ENCODE data around the gene SP1.
"Not testable (repeated sequence)": the region's sequence is repeated elsewhere in the genome, so short reads cannot be mapped to it uniquely, and the experiment has no call there.

The SP1 gene

DNA sequence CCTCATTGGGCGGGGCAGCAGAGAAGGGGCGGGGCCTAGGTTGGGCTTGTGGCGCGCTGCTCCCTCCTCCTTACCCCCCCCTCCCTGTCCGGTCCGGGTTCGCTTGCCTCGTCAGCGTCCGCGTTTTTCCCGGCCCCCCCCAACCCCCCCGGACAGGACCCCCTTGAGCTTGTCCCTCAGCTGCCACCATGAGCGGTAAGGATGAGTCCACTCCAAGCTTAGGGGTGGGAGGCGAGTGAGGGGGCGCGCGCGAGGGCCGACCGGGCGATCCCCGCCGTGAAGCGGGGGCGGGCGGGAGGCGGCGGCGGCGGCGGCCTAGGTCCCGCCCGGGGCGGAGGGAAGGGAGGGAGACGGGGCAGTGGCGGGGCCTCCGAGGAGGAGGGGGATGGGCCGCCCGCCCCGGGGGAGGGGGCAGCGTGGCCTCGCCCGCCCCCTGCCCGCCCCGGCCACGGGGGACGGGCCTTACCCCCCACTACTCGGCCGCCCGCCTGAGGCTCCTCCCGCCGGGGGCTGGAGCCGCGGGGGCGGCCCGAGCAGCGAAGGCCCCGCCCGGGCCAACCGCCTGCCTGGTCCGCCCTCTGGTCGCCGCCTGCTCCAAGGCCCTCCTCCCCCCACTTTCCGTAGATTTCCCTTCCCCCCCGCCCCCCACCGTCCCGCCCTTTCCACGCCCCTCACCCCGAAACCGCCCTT lies at the start of gene SP1:
SP1 (plus strand) TSS at position 73 of the 690 bp plus-strand sequence; CDS start at position 189, 116 bp downstream.
- peak within 1 kb of the TSS; percentile 49 for H3K4me3 ChIP-seq (ENCODE audit: low read depth, low read length)
- in situ Hi-C loops (cut with HindIII; ENCODE audit: low sequenced_read_pairs), result no loop called here
- peak; percentile 82 for DNase-seq (ENCODE audit: low read depth)
- TF ChIP-seq, protein P1, sequence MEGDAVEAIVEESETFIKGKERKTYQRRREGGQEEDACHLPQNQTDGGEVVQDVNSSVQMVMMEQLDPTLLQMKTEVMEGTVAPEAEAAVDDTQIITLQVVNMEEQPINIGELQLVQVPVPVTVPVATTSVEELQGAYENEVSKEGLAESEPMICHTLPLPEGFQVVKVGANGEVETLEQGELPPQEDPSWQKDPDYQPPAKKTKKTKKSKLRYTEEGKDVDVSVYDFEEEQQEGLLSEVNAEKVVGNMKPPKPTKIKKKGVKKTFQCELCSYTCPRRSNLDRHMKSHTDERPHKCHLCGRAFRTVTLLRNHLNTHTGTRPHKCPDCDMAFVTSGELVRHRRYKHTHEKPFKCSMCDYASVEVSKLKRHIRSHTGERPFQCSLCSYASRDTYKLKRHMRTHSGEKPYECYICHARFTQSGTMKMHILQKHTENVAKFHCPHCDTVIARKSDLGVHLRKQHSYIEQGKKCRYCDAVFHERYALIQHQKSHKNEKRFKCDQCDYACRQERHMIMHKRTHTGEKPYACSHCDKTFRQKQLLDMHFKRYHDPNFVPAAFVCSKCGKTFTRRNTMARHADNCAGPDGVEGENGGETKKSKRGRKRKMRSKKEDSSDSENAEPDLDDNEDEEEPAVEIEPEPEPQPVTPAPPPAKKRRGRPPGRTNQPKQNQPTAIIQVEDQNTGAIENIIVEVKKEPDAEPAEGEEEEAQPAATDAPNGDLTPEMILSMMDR (IDR thresholded peaks at IDR 0.05; ENCODE audit: low read depth, low read length, missing control alignments), result no peak

DNA sequence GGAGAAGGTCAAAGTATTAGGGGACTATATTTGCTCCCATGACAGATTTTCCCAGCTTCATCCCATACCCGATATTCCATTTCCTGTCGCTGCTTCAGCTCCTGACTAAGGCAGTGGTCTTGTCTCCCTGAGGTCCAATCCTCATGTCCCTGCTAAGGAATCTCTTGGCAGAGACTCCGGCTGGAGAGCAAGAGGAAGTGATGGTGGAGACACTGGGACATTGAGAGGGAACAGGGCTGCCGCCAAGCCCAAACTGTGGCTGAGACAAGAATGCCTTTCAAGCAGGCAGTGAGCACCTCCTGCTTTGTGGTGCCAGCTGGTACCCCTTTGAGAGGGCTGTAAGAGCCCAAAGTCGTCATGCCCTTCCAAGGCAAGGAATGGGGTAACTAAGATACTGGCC lies 49.3 kb upstream of the SP1 start:
- DNase-seq (ENCODE audit: low read depth), result no peak
- H3K4me3 ChIP-seq (ENCODE audit: low read depth, low read length), result no peak overlapping the region
- TF ChIP-seq, protein P1 (IDR thresholded peaks at IDR 0.05; ENCODE audit: low read depth, low read length, missing control alignments), result no peak
- in situ Hi-C loops (cut with HindIII; ENCODE audit: low sequenced_read_pairs), result no loop called here

DNA sequence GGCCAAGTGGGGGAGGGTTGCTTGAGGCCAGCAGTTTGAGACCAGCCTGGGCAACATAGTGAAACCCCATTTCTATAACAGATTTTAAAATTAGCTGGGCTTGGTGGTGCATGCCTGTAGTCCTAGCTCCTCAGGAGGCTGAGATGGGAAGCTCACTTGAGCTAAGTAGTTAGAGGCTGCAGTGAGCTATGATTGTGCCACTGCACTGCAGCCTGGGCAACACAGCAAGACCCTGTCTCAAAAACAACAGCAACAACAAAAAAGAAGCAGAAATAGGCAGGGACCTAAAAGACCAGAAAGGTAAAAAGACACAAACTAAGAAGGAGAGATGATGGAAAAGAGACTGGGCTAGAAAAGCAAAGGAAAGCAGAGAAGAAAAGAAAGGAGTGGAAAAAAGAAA lies 47.6 kb upstream of the SP1 start:
- in situ Hi-C loops (cut with HindIII; ENCODE audit: low sequenced_read_pairs); H3K4me3 ChIP-seq (ENCODE audit: low read depth, low read length); DNase-seq (ENCODE audit: low read depth): not testable (repeated sequence)

DNA sequence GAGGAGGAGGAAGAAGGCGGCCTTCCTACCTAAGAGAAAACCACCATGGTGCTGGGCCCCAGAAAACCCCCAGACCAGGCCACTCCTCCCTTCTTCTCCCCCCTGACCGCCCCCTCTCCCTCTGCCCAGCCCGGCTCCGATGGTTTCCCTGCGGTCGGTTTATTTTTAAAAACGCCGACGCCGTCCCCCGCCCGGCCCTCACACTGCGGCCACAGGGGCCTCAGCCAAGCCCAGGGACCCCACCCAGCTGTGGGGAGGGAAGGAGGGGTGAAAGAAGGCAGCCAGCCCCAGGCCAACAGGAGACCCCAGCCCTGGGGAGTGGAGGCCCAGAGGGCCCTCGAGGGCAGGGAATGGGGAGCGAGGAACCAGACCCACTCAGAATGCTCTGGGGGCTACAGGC lies 47.2 kb upstream of the SP1 start:
- DNase-seq (ENCODE audit: low read depth), result no peak
- TF ChIP-seq, protein P1 (IDR thresholded peaks at IDR 0.05; ENCODE audit: low read depth, low read length, missing control alignments), result no peak

DNA sequence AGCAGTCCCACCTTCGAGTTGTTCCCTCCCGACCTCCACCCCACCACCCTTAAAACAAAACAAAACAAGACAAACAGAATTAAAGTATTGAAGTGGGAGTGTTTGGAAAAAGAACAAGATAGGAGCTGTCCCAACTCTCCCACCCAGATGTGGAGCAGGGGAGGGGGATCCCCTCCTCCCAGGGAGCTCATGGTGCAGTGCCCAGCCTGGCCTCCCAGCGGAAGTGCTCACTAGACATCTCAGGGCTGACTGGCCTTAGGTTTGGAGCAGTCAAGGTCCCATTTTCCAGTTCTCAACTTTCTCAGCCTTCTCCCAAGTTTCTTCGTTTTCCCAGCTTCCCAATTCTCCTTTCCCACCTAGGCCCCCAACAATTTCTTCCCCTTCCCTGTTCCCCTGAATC lies 46.7 kb upstream of the SP1 start:
- DNase-seq (ENCODE audit: low read depth), result no peak
- in situ Hi-C loops (cut with HindIII; ENCODE audit: low sequenced_read_pairs), result no loop called here
- TF ChIP-seq, protein P1 (IDR thresholded peaks at IDR 0.05; ENCODE audit: low read depth, low read length, missing control alignments), result no peak
- H3K4me3 ChIP-seq (ENCODE audit: low read depth, low read length), result no peak overlapping the region

More for the DNA sequence above, 47.2 kb upstream of the SP1 start:
- in situ Hi-C loops (cut with HindIII; ENCODE audit: low sequenced_read_pairs), result no loop called here
- H3K4me3 ChIP-seq (ENCODE audit: low read depth, low read length), result no peak overlapping the region

DNA sequence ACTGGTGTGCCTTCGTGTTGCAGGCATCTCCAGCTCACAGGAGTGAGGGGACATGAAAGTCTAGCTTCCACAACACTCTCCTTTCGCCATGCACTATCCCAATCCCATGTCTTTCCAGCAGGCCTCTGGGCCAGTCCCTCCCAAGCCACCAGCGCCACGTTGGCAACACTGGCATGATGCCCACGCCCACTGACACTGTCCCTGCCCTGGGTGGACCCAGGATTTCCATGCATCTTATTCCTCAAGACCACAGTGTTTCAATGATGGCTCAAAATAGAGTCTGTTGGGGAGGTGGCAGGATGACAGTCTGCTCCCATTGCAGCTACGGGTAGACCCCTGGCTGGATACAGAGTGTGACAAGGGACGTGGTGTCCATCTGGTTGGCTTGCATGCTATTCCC lies 46.1 kb upstream of the SP1 start:
- TF ChIP-seq, protein P1 (IDR thresholded peaks at IDR 0.05; ENCODE audit: low read depth, low read length, missing control alignments), result no peak
- in situ Hi-C loops (cut with HindIII; ENCODE audit: low sequenced_read_pairs), result no loop called here
- H3K4me3 ChIP-seq (ENCODE audit: low read depth, low read length), result no peak overlapping the region
- no peak for DNase-seq (ENCODE audit: low read depth)

DNA sequence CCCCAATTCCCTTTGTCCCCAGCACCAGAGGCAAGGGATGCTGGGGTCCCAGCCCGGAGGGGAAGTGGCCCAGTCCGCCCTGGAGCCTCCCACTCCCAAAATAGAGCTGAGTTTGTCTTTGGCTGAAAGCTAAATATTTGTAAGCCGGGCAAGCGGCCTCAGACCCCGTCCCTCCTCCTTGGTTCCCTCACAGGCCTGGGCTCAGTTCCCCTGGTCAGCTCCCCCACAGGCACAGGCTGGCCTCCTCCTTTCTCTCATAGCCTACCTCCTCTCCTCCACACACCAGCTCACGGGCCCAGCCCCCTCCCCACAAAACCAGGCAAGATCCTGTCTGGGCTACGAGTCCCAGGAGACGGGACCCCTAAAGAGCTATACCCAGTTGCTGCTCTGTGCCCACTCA lies 45.2 kb upstream of the SP1 start:
- in situ Hi-C loops (cut with HindIII; ENCODE audit: low sequenced_read_pairs), result no loop called here
- no peak overlapping the region for H3K4me3 ChIP-seq (ENCODE audit: low read depth, low read length)
- TF ChIP-seq, protein P1 (IDR thresholded peaks at IDR 0.05; ENCODE audit: low read depth, low read length, missing control alignments), result no peak
- DNase-seq (ENCODE audit: low read depth), result no peak
